ENCODE data around the gene SGIP1. TPM values are rescaled to one million over a fixed set of nuclear protein-coding genes. Genes with fewer than 3 reads are reported as not detected.

SGIP1 gene
- total RNA-seq, 1 donor from 2014 or later, result 5.3 TPM

GRCh38 chr1:66745451-66745850 is 211.5 kb downstream of the SGIP1 start:
- H3K9me3 Mint-ChIP-seq, result peaks cover 4% of the 10 kb centered on the region
- no peaks in the 10 kb centered on the region for H3K4me1 Mint-ChIP-seq
- no peak overlapping the region for H3K4me3 Mint-ChIP-seq
- H3K27ac Mint-ChIP-seq (ENCODE audit: unreplicated experiment), result no peak overlapping the region
- no peak for DNase-seq (ENCODE audit: low read depth, low spot score)
- TF ChIP-seq CTCF (conservative IDR thresholded peaks at IDR 0.05), result no peak
- no peaks in the 10 kb centered on the region for H3K36me3 Mint-ChIP-seq (ENCODE audit: low read depth)
- peaks cover 11% of the 10 kb centered on the region for H3K27me3 Mint-ChIP-seq (ENCODE audit: low read depth)

GRCh38 chr1:66747501-66747900 is 213.5 kb downstream of the SGIP1 start:
- no peak for TF ChIP-seq CTCF (conservative IDR thresholded peaks at IDR 0.05)
- peaks cover 4% of the 10 kb centered on the region for H3K9me3 Mint-ChIP-seq
- peaks cover 21% of the 10 kb centered on the region for H3K27me3 Mint-ChIP-seq (ENCODE audit: low read depth)
- DNase-seq (ENCODE audit: low read depth, low spot score), result no peak
- no peaks in the 10 kb centered on the region for H3K36me3 Mint-ChIP-seq (ENCODE audit: low read depth)
- H3K4me3 Mint-ChIP-seq, result no peak overlapping the region
- H3K27ac Mint-ChIP-seq (ENCODE audit: unreplicated experiment), result no peak overlapping the region
- peaks cover 7% of the 10 kb centered on the region for H3K4me1 Mint-ChIP-seq

GRCh38 chr1:66750577-66750976 is 216.6 kb downstream of the SGIP1 start:
- no peaks in the 10 kb centered on the region for H3K36me3 Mint-ChIP-seq (ENCODE audit: low read depth)
- H3K4me3 Mint-ChIP-seq, result no peak overlapping the region
- peaks cover 25% of the 10 kb centered on the region for H3K27me3 Mint-ChIP-seq (ENCODE audit: low read depth)
- H3K9me3 Mint-ChIP-seq, result no peaks in the 10 kb centered on the region
- no peak for TF ChIP-seq CTCF (conservative IDR thresholded peaks at IDR 0.05)
- peaks cover 14% of the 10 kb centered on the region for H3K4me1 Mint-ChIP-seq
- DNase-seq (ENCODE audit: low read depth, low spot score), result no peak
- H3K27ac Mint-ChIP-seq (ENCODE audit: unreplicated experiment), result no peak overlapping the region

- Mint-ChIP-seq H3K27ac (ENCODE audit: unreplicated experiment) (no peak overlapping the region), H3K36me3 (ENCODE audit: low read depth) (no peaks in the 10 kb centered on the region), H3K4me1 (peaks cover 14% of the 10 kb centered on the region)
Observed at GRCh38 chr1:66751160-66751559, 217.2 kb downstream of the SGIP1 start.

GRCh38 chr1:66752000-66752592 is 218.1 kb downstream of the SGIP1 start, which contains the start of gene DYNLT5:
TSS of gene DYNLT5 (plus strand) at chr1:66752459. CDS start at chr1:66754659, 2,200 bp downstream.
- Mint-ChIP-seq H3K4me1 (peaks cover 14% of the 10 kb centered on the region), H3K36me3 (ENCODE audit: low read depth) (no peaks in the 10 kb centered on the region), H3K27ac (ENCODE audit: unreplicated experiment) (peak within 1 kb of the TSS; percentile 12), H3K27me3 (ENCODE audit: low read depth) (peaks cover 19% of the 10 kb centered on the region), H3K9me3 (no peaks in the 10 kb centered on the region), H3K4me3 (peak within 1 kb of the TSS; percentile 69)
- TF ChIP-seq CTCF (conservative IDR thresholded peaks at IDR 0.05), result peak; percentile 24
- peak; percentile 61 for DNase-seq (ENCODE audit: low read depth, low spot score)

More at GRCh38 chr1:66751160-66751559, 217.2 kb downstream of the SGIP1 start:
- Mint-ChIP-seq H3K4me3 (no peak overlapping the region), H3K9me3 (no peaks in the 10 kb centered on the region), H3K27me3 (ENCODE audit: low read depth) (peaks cover 23% of the 10 kb centered on the region)
- DNase-seq (ENCODE audit: low read depth, low spot score), result no peak
- no peak for TF ChIP-seq CTCF (conservative IDR thresholded peaks at IDR 0.05)

Measured in neural crest cell (in vitro differentiated cells).